ENCODE data around the gene TMEM30A. TPM values are rescaled to one million over a fixed set of nuclear protein-coding genes. Genes with fewer than 3 reads are reported as not detected.

The TMEM30A gene
- total and polyA plus RNA-seq, 12 donors: 28.7 to 68.0 (median 51.0) TPM

- Histone ChIP-seq H3K27ac (no peak overlapping the region), H3K9me3 (no peaks in the 10 kb centered on the region), H3K36me3 (peaks cover 0 to 7% (median 0%) of the 10 kb centered on the region in 9 donors), H3K4me1 (peaks cover 0 to 19% (median 5%) of the 10 kb centered on the region in 9 donors), H3K27me3 (no peaks in the 10 kb centered on the region), H3K4me3 (no peak overlapping the region)
- intact Hi-C loops (cut with DNase I): no loop called here
- TF ChIP-seq CTCF (IDR thresholded peaks at IDR 0.05): no peak
- no peak for DNase-seq
- no peak for ATAC-seq
- 93 to 100% methylated on average over 1 of the region's 1 CpG for WGBS, 2 donors
These were observed 43.2 kb upstream of the TMEM30A start for GRCh38 chr6:75327807-75328206.

DNA sequence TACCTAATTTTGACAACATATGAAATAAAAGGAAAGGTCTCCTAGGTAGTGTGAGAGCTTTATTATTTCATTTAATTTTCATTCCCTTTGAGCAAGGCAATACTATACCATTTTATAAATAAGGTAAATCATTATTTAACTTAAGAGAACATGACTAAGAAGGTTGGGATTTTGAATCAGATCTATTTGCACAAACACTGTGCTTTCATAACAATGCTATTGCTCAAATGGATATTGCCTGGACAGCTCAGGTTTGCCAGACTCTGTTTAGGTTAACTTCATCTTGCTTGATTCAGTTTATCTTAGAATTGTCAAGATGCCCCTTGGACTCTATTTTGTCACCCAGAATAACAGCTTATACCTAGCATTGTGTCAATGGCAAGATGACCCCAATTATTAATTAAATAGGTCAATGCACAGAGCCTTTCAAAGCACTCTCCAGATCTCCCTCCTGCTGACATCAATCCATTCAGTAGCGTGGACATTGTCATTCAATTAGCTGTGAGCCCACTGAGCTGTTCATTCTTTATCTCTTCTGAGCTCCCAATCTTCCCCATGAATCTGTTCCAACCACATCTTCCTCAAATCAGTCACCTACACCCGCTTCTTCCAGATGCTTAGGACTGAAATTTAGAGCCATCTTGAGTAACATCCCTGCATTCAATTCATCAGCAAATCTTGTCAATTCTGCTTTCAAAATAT, 42.1 kb upstream of the TMEM30A start:
- no peak for ATAC-seq
- no peak for DNase-seq
- no peaks in the 10 kb centered on the region for H3K27me3 ChIP-seq
- peaks cover 0 to 12% (median 0%) of the 10 kb centered on the region in 9 donors for H3K4me1 ChIP-seq
- intact Hi-C loops (cut with DNase I): no loop called here
- H3K36me3 ChIP-seq: peaks cover 0 to 7% (median 0%) of the 10 kb centered on the region in 9 donors
- no peaks in the 10 kb centered on the region for H3K9me3 ChIP-seq
- 90 to 92% methylated on average over 2 of the region's 2 CpGs for WGBS, 2 donors
- no peak overlapping the region for H3K4me3 ChIP-seq
- TF ChIP-seq CTCF (IDR thresholded peaks at IDR 0.05): no peak
- no peak overlapping the region for H3K27ac ChIP-seq

- H3K4me3 ChIP-seq: no peak overlapping the region
- no peak overlapping the region for H3K27ac ChIP-seq
- H3K9me3 ChIP-seq: no peaks in the 10 kb centered on the region
- no peak for TF ChIP-seq CTCF (IDR thresholded peaks at IDR 0.05)
- H3K36me3 ChIP-seq: peaks cover 0 to 34% (median 0%) of the 10 kb centered on the region in 9 donors
- peaks cover 8 to 22% (median 16%) of the 10 kb centered on the region in 9 donors for H3K4me1 ChIP-seq
- H3K27me3 ChIP-seq: no peaks in the 10 kb centered on the region
- 49 to 79% methylated on average over 2 of the region's 2 CpGs for WGBS, 2 donors
- DNase-seq (no peak), ATAC-seq (no peak)
- intact Hi-C loops (cut with DNase I): no loop called here
These were observed 34.3 kb upstream of the TMEM30A start for GRCh38 chr6:75318900-75319299.

- no peaks in the 10 kb centered on the region for H3K9me3 ChIP-seq
- WGBS, 2 donors: 21 to 25% methylated on average over 4 of the region's 4 CpGs
- DNase-seq (no peak), ATAC-seq (peak in 7 of 8 donors; percentile 41 to 64 (median 50))
- H3K4me3 ChIP-seq: no peak overlapping the region
- TF ChIP-seq CTCF (IDR thresholded peaks at IDR 0.05): no peak
- no peaks in the 10 kb centered on the region for H3K27me3 ChIP-seq
- H3K36me3 ChIP-seq: peaks cover 0 to 46% (median 0%) of the 10 kb centered on the region in 9 donors
- H3K27ac ChIP-seq: peak overlapping the region in 9 of 10 donors; percentile 3 to 73 (median 45)
- H3K4me1 ChIP-seq: peaks cover 8 to 22% (median 16%) of the 10 kb centered on the region in 9 donors
- intact Hi-C loops (cut with DNase I): no loop called here
These were observed 33.1 kb upstream of the TMEM30A start for GRCh38 chr6:75317503-75318206.

Measured in heart right ventricle (tissue), 16 donors.